HG03135 (cell line): ENCODE results near the gene C2CD4D.

Source experiments
- ATAC-seq: cut with Tn5 transposase; IDR thresholded peaks from one replicate; pipeline ENCODE4 v1.9.1; 2021; ENCODE audit warnings: mild to moderate bottlenecking, moderate library complexity; ENCODE audit not compliant: unreplicated experiment

Gene C2CD4D

DNA sequence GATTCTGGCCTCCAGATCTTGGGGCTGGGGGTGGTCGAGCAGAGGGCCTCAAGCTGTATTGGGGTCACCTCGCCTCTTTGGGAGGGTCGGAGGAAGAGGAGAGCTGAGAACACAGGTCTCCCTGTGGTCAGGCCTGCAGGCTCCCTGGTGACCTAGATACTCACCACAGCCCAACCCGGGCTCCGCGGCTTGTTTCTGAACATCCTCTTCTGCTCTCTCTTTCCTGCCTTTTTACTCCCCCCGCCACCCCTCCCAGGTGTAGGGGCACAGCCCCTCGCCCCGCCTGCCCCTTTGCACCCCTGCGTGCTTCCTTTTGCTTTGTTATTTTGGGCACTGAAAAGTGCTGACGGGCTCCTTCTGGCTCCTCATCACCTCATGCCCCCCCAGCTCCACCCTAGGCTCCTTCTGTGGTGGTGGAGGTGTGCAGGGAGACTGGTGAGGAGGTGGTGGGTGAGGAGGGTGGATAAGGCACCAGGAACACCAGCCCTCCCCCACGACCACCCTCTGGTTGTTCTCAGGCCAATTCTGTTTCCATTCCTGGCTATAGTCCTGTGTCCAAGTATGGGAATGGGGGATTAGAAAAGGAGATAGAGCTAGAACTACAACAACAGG, 23.8 kb downstream of the C2CD4D start:
- ATAC-seq, result no peak

DNA sequence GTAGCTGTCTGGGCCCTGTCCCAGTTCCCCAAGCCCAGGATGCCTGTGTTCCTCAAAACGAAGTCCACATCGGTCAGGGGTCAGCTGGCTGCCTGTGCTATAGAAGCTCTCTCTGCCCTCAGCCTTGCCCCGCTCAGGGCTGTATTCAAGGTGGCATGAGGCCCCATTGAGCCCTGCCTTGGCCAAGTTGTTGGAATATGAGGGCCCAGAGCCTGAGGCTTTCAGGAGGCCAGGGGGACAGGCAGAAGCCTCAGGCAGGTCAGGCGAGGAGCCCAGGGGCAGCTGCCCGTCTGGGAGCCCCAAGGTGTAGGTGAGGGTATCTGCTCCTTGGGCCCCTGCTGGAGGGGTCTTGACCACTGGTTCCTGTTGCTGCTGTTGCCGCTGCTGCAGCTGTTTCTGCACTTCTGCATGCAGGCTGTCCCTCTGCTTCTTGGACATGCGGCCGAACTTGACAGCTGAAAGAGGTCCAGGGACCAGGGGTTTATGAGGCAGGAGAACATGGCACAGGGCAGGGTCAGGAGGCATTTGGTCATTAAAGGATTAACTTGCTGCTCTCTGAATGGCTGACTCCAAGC, 24.6 kb downstream of the C2CD4D start:
- no peak for ATAC-seq

DNA sequence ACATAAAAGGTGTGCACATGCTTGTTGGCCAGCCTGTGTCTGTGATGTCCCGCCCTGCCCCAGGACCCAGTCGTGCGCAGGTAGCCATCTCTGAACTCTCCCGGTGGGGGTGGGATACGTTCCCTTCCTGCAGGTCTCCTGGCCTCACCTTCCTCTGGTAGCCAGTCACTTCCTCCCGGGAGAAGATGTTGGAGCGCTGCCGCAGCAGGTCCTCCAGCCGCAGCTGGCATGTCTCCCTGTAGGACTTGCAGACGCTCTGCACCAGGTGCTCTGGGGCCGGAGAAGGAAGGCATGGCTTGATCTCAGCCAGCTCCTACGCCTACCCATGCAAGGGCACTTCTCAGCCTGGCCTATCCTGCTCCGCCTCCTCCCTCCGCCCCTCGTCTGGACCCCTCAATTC, 25.2 kb downstream of the C2CD4D start:
- ATAC-seq, result no peak

DNA sequence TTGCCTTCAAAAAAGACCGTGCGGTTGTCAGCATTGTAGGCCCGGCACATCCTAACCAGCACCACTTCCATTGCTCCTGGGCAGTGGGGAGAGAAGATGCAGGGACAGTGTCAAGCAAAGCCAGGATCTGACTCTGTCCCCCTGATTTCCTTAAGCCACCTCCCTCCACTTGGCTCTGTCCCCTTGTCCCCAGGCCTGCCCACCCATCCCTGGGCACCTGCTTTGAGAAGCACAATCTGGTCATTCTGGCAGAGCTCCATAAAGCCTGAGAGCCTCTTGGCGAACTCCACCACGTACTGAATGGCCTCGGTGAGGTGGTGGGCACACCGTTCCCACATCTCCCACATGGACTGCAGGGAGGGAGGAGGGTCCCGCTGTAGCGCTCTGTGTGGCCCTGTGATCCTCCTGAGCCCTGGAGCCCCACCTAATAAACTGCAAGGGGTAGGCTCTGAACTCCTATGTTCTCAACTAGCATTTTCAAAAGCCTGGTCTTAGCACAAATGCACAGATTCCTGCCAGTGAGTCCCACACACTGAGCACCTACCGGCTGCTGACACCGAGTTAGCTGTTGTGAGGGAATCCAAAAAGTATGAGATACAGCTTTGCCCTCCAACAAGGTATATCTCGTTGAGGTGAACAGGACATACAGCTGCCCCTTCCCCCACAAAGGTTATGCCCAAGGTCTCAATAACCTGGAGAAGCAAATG, 26.2 kb downstream of the C2CD4D start:
- no peak for ATAC-seq

DNA sequence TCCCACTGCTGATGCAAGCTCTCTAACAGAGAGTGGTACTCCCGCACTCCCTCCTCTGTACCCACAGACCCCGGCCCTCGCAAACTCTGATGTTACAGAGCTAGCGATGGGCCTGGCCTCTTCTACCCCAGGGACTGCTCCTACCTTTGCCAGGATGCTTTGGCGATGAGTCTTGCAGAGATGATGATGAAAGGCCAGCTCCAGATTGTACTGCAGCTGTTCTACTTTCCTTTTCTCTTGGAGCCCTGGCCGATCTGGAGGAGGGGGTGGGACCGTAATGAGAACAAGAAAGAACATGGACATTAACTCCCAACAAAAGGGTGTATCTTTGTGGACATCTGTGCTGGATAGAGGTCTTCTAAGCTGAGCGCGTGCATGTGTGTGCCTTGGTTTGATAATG, 28.4 kb downstream of the C2CD4D start:
- ATAC-seq, result no peak

DNA sequence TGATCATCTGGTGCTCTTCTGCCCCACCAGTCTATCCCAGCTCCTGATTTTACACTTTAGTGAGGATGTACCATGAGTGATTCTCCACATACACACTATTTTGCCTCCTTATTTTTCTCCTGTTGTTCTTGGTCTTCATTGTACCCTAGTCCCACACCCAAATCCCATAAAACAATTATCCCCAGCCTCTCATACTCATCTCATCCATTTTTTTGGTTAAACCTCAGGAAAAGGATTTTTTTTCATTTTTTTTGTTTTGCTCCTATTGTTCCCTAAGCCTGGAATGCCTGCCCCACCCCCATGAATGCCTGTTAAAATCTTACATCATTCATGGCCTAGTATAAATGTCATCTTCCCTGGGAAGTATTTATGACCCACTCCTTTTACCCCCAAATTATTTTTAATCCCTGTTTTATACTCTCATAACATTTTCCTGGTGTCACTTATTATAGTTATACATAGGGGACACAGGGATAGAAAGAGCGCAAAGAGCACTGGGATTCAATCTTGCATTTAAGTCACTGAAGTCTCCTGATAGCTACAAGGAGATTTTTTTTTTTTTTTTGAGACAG, 29.5 kb downstream of the C2CD4D start:
- ATAC-seq, result no peak

DNA sequence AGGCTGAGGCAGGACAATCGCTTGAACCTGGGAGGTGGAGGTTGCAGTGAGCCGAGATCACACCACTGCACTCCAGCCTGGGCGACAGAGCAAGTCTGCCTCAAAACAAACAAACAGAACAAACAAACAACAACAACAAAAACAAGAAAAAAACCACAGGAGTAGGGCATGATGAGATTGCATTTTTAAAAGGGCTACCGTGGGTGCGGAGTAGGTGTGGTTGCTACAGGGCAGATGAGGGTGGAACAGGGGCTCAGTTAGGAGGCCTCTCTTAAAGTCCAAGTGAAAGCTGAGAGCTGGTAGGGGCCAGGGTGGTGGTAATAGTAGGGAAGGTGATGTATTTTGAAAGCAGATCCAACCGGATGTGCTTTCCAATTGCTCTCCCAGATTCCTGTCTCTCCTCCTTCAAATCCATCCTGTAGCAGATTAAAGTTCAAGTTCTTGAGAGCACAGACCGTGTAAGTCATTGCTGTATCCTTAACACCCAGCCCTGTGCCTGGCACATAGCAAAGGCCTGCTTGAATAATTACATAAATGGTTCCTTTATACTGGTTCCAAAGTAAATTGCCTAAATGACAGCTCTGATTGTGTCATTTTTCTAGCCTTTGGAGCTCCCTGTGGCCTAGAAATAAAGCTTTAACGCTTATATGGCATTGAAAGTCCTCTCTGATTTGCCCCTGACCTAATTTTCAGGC, 30.2 kb downstream of the C2CD4D start:
- ATAC-seq, result no peak

DNA sequence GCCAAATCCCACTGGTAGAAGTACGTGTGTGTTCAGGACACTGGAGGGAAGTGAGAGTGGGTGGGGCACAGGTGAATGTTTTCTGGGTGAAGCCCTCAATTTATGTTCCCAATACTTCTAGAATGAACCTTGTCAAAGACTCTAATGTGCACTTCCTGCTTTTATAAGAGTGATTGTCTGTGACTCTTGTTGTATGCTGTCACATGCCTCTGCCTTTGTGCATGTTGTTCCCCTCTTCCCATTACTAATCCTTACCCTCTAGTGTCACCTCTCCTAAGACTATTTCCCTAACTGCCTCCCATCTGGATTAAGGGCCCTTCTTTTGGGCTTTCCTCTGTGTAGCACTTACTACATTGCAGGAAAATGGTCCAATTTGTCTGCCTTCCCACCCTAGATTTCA, 31.9 kb downstream of the C2CD4D start:
- ATAC-seq, result no peak

DNA sequence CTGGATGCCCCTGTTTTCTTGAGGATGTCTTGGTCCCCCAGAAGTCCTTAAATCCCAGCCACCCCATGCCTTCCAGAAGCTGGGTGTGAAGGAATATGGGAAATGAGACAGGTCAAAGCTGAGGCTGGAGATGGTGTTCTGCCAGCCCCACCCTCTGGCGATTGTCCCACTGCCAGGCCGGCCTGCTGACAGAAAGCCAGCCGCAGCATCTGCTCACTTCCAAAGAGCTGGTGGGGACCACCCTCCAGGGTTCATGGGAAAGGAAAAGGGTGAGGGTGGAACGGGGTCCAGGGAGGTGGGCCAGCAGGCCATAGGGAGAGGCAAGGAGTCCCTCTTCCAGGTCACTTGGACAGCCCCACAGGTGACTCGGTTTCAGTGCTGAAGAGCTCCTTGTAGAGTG, 32.5 kb downstream of the C2CD4D start:
- no peak for ATAC-seq

DNA sequence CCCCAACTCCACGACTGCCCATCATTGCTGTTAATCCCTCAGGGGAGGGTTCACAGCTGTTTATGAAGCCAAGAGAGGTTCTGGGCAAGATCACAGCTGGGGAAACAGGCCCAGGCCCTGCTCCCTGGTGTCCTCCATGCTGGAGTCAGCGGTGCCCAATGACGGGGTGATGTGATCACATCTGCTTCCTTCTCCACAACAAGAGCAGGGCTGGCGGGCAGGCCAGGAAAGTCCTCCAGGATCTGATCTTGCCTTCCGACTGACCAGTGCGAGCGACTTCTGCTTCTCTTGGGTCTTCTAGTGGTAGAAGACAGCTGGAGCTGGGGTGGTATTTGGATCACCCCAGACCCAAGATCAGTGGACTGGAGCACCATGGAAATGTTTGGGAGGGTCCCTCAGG, 33.5 kb downstream of the C2CD4D start:
- no peak for ATAC-seq

DNA sequence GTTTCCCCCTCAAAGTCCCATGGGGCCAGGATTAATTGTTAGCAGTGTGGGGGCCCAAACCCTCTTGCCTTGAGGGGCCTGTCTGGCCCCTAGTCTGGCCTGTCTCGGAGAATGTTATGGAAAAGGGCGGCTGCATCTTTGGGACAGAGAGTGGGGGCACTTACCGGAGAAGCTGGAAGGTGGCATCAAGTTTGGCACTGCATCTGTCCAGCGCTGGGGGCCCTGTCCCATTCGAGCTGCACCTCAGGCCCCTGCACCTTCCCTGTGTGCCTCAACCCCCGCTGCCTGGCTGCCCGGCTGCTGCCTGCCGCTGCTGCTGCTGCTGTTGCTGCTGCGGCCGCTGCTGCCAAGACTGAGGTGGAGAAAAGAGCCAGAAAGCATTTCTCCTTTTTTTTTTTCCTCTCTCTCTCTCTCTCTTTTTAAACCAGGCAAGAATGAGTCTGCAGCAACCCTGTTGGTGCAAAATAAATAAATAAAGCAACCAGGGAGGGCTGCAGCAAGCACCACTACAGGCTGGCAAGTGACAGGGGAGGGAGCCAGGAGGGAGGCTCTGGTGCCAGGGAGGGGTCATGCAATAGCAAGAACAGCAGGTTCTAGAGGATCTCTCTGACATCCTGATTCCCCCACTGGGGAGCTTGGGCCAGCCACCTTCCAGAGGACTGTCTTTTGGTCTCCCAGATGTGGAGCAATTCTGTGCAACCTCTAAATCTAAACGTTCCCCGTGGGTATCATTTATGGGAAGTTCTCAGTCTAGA, 34.4 kb downstream of the C2CD4D start, which contains the start of gene LINGO4:
Gene LINGO4, minus strand, starts transcription at position 354 of the 755 bp plus-strand sequence. CDS start 2,715 bp downstream, outside the sequence.
- ATAC-seq, result no peak

DNA sequence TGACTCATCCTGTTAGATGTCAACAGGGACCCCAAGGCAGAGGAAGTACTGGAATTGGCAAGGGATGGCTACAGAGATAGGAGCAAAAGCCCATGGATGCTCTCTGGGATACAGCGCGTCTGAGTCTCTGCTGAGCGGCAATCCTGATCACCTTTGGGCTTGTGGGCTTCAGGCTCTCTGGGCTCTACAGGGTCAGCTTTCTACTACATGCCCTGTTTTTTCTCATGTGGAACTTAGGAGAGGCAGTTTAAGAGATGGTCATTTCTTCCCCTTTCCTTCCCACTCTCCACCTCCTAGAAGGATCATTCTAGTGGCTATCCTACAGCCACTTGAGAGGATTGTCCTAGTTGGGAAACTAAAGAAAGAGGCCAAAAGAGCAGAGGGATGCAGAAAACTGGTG, 35.7 kb downstream of the C2CD4D start:
- ATAC-seq, result no peak

DNA sequence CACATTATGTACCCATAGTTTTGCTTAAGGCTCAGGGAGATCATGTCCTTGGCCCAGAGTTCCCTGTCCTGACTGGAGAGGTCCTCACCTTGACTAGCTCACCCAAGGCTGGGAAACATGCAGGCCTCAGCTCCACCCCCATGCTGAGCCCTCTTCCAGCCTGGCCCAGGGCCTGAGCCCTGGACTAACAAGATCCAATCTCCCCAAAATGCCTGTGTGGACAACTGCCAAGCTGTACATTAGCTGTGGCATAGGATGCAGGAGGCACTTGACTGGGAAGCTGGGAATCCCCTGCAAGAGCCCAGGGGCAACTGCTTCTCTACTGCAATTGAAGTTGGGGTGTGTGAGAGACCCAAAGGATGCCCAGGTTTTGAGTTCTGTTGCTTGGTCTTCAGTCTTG, 36.5 kb downstream of the C2CD4D start:
- ATAC-seq, result no peak

DNA sequence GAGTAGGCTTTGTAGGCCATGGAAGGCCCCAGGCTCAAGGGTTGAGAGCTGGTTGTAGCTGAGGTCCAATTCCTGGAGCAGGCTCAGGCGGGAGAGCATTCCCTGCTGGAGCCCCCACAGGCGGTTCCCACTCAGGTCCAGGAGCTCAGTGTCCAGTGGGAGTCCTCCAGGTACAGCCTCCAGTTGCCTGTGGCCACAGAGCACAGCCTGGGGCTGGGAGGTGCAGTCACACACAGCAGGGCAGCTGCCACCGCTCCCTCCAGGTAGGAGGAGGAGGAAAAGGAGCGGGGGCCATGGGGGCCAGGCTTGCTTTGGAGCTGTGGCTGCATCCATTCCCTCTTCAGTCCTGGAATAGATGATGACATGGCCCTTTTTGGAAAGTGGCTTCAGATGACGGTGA, 37.2 kb downstream of the C2CD4D start:
- no peak for ATAC-seq

DNA sequence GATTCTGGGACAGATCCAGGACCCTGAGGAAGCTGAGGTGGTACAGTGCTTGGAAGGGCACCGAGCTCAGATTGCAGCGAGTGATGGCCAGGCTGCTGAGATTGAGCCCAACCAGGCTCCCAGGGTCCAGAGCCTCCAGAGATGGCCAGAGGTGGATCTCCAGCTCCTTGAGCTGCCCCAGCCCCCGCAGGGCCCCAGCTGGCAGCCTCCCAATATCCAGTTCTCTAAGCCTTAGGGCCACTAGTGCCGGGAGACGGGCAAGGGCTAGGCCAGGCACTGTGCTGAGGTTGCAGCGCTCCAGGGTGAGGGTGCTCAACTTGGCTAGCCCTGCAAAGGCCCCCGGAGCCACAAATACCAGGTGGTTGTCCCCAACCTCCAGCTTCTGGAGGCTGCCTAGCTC, 37.8 kb downstream of the C2CD4D start:
- ATAC-seq, result no peak

DNA sequence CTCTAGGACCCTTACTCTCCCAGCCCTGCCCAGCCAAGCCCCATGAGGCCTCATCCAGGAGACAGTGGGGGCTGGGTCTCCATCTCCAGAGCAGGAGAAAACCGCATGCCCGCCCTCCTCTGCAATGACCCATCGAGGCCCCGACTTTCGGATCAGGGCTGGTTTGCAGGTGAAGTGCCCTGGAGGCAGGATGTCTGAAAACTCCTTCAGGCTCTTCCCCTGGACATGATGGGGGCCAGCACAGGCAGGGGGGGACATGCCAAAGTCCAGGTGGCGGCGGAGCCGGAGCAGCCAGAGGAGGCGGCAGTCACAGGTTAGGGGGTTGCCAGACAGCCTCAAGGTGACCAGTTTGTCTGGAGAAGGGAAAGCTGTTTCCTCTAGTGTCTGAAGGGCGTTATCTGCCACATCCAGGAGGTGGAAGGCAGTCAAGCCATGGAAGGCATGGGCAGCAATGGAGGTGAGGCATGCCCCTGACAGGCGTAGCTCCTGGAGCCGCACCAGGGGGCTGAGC, 38.3 kb downstream of the C2CD4D start:
- ATAC-seq, result no peak

DNA sequence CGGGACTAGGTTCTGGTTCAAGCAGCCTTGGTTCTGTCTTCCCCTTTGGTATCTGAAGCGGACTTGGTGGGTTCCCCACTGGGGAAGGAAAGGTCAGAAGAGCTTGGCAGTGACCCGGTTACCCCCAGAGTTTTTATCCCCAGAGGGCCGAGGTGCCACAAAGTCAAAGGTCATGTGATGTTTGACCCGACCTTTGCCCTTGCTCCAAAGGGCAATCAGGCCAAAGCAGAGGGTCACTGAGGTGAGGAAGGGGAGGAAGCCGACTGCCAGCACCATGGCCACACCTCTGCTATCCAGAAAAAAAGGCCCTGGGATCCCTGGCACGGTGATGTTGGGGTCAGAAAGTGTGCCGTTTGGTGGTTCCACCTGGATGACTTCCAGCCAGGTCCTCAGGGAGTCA, 38.8 kb downstream of the C2CD4D start:
- no peak for ATAC-seq

DNA sequence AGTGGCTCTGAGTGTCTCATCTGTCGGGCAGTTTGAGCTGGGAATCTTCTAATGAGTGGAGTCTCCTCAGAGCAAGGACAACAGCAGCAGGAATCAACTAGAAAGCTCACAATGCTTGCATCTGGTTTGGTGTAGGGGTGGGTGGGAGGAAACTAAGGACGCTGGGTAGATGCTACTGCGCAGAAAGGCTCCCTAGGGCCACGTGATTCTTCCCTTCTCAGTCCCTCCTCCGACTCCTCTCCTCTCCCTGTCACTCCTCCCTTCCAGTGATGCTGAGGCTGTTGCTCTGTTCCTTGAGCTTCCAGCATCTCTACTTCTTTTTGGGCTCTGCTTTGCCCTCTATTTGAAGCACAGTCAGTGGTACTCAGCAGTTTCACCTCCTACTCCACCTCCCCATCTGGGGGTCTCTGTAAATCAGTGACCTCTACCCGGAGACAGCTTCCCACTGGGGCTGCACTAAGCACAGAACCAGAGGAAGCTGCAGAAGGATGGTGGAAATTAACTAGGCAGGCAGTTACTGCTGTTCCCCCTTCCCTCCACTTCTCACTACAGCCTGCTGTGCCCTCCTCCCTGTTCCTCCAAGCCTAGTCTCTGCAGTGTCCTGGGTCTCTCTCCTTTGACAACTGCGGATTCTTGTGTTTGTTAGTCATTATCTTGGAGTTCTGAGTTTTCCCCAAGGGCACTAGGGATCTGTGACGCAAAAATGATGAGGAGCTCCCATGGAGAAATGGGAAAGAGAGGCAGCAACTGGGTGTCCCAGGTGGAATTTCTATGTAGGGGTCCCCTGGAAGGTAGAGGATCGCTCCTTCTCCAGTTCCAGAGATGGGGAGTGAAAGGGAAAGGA, 40.2 kb downstream of the C2CD4D start:
- no peak for ATAC-seq

DNA sequence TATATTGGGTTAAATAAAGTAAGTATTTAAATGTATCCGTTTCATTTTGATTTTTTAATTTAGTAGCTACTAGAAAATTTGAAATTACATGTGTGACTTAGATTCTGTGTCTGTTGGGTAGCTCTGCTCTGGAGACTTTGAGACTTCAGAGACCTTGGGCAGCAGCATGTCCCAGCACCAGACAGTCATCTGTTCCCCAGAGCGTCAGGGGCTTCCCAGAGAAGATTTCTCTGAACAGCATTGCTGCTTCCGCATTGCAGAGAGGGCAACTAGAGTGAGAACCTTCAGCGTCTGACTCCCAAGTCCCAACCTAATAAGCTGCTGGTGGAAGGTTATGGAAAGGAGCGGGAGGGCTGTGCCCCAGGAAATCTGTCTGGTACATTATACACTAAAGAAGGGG, 41.0 kb downstream of the C2CD4D start:
- no peak for ATAC-seq
